ENCODE measurements around the gene FRMD1. TPM values are rescaled to one million over a fixed set of nuclear protein-coding genes. Genes with fewer than 3 reads are reported as not detected.

The FRMD1 gene
- polyA plus RNA-seq, 3 donors, result not detected

DNA sequence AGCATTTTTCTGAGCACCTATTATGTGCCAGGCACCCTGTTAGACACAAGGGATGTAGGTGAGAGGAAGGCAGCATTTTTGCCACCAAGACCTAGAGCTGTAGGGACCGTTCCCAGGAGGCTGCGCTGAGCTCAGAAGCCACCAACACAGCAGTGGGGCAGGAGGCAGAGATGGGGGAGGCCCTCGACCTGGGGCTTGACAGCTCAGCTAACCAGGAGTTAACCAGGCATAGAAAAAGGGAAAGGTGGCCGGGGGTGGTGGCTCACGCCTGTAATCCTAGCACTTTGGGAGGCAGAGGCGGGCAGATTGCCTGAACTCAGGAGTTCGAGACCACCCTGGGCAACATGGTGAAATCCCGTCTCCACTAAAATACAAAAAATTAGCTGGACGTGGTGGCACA lies 52.1 kb downstream of the FRMD1 start:
- no peaks in the 10 kb centered on the region for H3K36me3 ChIP-seq (replicated peaks in 1 of 2; ENCODE audit: control insufficient read depth in 1 of 2, insufficient read depth in 2 of 2, low read length in 2 of 2)
- no peaks in the 10 kb centered on the region for H3K27me3 ChIP-seq (ENCODE audit: control insufficient read depth in 2 of 2, insufficient read depth in 2 of 2, low read length in 2 of 2)
- 80% methylated on average over 8 of the region's 9 CpGs for WGBS (ENCODE audit: insufficient coverage)
- intact Hi-C loops (cut with micrococcal nuclease), result no loop called here
- H3K4me1 Mint-ChIP-seq, result no peaks in the 10 kb centered on the region
- TF ChIP-seq, protein P1, sequence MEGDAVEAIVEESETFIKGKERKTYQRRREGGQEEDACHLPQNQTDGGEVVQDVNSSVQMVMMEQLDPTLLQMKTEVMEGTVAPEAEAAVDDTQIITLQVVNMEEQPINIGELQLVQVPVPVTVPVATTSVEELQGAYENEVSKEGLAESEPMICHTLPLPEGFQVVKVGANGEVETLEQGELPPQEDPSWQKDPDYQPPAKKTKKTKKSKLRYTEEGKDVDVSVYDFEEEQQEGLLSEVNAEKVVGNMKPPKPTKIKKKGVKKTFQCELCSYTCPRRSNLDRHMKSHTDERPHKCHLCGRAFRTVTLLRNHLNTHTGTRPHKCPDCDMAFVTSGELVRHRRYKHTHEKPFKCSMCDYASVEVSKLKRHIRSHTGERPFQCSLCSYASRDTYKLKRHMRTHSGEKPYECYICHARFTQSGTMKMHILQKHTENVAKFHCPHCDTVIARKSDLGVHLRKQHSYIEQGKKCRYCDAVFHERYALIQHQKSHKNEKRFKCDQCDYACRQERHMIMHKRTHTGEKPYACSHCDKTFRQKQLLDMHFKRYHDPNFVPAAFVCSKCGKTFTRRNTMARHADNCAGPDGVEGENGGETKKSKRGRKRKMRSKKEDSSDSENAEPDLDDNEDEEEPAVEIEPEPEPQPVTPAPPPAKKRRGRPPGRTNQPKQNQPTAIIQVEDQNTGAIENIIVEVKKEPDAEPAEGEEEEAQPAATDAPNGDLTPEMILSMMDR (IDR thresholded peaks at IDR 0.05), result no peak
- no peaks in the 10 kb centered on the region for H4K20me1 ChIP-seq (ENCODE audit: insufficient read depth, low read length)
- H3K9ac ChIP-seq (ENCODE audit: insufficient read depth, low read length, poor library complexity, severe bottlenecking), result no peak overlapping the region
- H3K9me3 Mint-ChIP-seq, result peaks cover 11 to 23% (median 16%) of the 10 kb centered on the region in 7 donors
- H3K4me2 ChIP-seq (replicated peaks; ENCODE audit: extremely low read depth, low read length, poor library complexity, severe bottlenecking), result no peak overlapping the region
- no peaks in the 10 kb centered on the region for H3K4me1 ChIP-seq (ENCODE audit: control insufficient read depth in 1 of 2, insufficient read depth in 2 of 2, low read length in 2 of 2)
- H3K27ac ChIP-seq (ENCODE audit: low read depth in 1 of 2, low read length in 2 of 2), result no peak overlapping the region
- no peak overlapping the region for H2AFZ ChIP-seq (ENCODE audit: insufficient read depth, low read depth, low read length, poor library complexity, severe bottlenecking)
- no peaks in the 10 kb centered on the region for H3K36me3 Mint-ChIP-seq
- no peak overlapping the region for H3K4me3 Mint-ChIP-seq
- H3K27ac Mint-ChIP-seq, result no peak overlapping the region
- H3K79me2 ChIP-seq (ENCODE audit: insufficient read depth, low read length), result no peaks in the 10 kb centered on the region
- H3K4me3 ChIP-seq (replicated peaks in 1 of 3; ENCODE audit: low read depth in 2 of 3, low read length in 3 of 3), result no peak overlapping the region
- peaks cover 0 to 5% (median 3%) of the 10 kb centered on the region in 3 donors for H3K27me3 Mint-ChIP-seq (ENCODE audit: low read depth in 3 of 3)
- no peak for DNase-seq
- peaks cover 9 to 23% of the 10 kb centered on the region in 2 donors for H3K9me3 ChIP-seq (replicated peaks in 1 of 2; ENCODE audit: control insufficient read depth in 1 of 2, insufficient read depth in 1 of 2, low read length in 2 of 2)

DNA sequence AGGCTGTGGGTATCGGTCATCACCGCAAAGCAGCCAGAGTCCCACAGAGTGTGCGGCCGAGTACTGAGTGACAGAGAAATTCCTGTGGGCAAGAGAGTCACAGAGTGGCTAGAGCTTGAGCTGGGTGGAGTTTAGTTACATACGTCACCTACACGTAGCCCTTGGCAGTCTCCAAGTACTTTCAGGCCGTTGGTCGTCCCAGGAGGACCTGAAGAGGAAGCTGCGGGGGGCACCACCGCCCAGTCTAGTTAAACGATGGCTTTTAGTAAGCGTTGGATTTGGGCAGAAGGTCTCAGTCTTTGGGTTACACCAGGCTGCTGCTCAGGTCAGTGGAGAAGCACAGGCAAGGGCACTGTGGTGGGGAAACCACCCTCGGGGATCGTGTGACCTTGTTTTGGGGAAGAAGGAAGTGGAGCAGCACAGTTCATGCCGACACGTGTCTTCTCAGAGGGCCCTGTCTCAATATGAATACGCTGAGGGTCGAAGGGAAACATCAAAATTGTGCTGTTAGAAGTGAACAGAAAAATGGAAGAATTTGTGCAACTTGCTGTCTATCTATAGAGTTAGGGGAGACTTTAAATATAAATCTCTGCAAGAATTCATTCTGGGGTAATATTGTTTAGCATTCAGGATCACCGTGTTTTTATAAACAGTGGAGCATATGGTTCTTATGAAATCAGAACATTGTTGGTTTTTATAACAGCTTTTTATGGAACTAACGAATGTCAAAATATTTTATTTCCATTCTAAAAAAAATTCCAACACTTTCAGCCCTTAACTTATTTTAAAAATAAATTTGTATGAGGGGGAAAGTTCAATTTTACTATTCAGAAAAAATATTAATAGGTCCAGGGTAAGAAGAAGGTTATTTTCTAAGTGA lies 52.9 kb downstream of the FRMD1 start:
- H3K27me3 Mint-ChIP-seq (ENCODE audit: low read depth in 3 of 3), result peaks cover 0 to 4% (median 3%) of the 10 kb centered on the region in 3 donors
- 94% methylated on average over 17 of the region's 20 CpGs for WGBS (ENCODE audit: insufficient coverage)
- Histone ChIP-seq H2AFZ (ENCODE audit: insufficient read depth, low read depth, low read length, poor library complexity, severe bottlenecking) (no peak overlapping the region), H3K4me1 (ENCODE audit: control insufficient read depth in 1 of 2, insufficient read depth in 2 of 2, low read length in 2 of 2) (no peaks in the 10 kb centered on the region), H3K36me3 (replicated peaks in 1 of 2; ENCODE audit: control insufficient read depth in 1 of 2, insufficient read depth in 2 of 2, low read length in 2 of 2) (no peaks in the 10 kb centered on the region), H3K27me3 (ENCODE audit: control insufficient read depth in 2 of 2, insufficient read depth in 2 of 2, low read length in 2 of 2) (no peaks in the 10 kb centered on the region), H4K20me1 (ENCODE audit: insufficient read depth, low read length) (no peaks in the 10 kb centered on the region), H3K4me3 (replicated peaks in 1 of 3; ENCODE audit: low read depth in 2 of 3, low read length in 3 of 3) (no peak overlapping the region), H3K4me2 (replicated peaks; ENCODE audit: extremely low read depth, low read length, poor library complexity, severe bottlenecking) (no peak overlapping the region), H3K9me3 (replicated peaks in 1 of 2; ENCODE audit: control insufficient read depth in 1 of 2, insufficient read depth in 1 of 2, low read length in 2 of 2) (peaks cover 9 to 21% of the 10 kb centered on the region in 2 donors), H3K9ac (ENCODE audit: insufficient read depth, low read length, poor library complexity, severe bottlenecking) (no peak overlapping the region), H3K79me2 (ENCODE audit: insufficient read depth, low read length) (no peaks in the 10 kb centered on the region), H3K27ac (ENCODE audit: low read depth in 1 of 2, low read length in 2 of 2) (no peak overlapping the region)
- intact Hi-C loops (cut with micrococcal nuclease), result no loop called here
- no peaks in the 10 kb centered on the region for H3K4me1 Mint-ChIP-seq
- TF ChIP-seq, protein P1 (IDR thresholded peaks at IDR 0.05), result no peak
- no peak overlapping the region for H3K4me3 Mint-ChIP-seq
- H3K27ac Mint-ChIP-seq, result no peak overlapping the region
- no peaks in the 10 kb centered on the region for H3K36me3 Mint-ChIP-seq
- H3K9me3 Mint-ChIP-seq, result peaks cover 11 to 23% (median 16%) of the 10 kb centered on the region in 7 donors
- no peak for DNase-seq

All from CD14-positive monocyte (primary cell).